Lung microvascular endothelial cell (primary cell): ENCODE results near the gene LNP1. TPM values are rescaled to one million over a fixed set of nuclear protein-coding genes. Genes with fewer than 3 reads are reported as not detected.
"Not testable (repeated sequence)": the region's sequence is repeated elsewhere in the genome, so short reads cannot be mapped to it uniquely, and the experiment has no call there.

ENCODE experiments used
- DNase-seq, 2 donors: peaks; one replicate each; pipeline versions ENCODE4 v3.0.0 to v3.0.0-alpha.2; 2010; ENCODE audit warnings: low read depth in 2 of 2
- total RNA-seq: library from RNA; depleted of rRNA; stranded (reverse); fragments of >200 nt; gene quantifications from 2 replicates; pipeline ENCODE4 v1.2.1, GENCODE V29; 2014

LNP1 gene, protein sequence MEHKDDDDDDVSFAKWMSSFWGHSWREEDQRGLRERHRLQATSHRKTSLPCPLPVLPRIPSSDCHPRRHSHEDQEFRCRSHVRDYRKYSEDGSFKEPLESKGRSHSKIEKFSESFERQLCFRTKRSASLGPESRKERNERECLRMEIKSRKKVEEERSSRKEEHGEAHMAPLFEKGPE
- 0.44 and 0.60 TPM in 2 replicates for total RNA-seq

DNA sequence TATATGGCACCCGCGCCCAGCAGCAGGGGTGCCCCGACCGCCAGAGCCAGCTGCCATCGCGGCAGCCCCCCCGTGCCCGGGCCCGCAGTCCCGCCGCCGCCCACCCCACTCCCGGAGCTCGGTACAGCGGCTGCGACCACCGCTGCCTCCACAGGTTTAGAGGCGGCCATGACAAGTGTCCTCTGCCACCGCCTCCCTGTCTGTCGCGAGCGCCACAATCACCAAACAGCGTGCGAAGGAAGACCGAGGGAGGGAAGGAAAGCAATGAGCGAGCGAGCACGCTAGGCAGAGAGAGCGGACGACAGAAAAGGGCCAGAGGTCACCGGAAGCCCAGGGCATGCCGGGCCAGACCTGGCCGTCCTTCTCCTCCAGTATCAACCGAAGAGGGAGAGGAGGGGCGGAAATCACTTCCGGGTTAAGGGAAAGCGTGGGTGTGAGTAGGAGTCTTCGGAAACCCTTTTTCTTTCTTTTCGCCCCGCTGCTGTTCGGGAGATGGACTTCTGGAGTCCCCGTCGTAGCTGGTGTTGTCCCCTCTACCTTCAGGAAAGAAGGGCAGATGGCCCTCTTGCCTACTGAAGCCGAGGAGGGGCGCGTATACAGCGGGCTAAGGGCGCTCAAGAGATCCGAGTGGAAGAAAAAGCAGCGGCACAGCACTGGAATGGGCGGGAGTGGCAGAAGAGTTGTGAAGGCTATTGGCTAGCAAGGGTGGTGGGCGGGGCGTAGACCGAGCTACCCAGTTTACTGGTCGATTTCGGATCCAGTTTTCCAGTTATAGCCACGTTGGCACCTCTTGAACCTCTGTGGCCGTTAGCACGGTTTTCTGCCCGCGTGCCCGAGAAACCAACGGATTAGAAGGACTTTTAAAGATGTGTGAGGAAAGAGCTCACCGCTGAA lies at the start of gene LNP1, which contains the start of gene TOMM70:
TSS of gene LNP1 (plus strand) at position 760 of the 894 bp plus-strand sequence. CDS start 28,191 bp downstream, outside the sequence.
TSS of gene TOMM70 (minus strand) at position 310 of the 894 bp plus-strand sequence. CDS start at position 170, 140 bp downstream.
- DNase-seq = peak; percentile 96 to 97

DNA sequence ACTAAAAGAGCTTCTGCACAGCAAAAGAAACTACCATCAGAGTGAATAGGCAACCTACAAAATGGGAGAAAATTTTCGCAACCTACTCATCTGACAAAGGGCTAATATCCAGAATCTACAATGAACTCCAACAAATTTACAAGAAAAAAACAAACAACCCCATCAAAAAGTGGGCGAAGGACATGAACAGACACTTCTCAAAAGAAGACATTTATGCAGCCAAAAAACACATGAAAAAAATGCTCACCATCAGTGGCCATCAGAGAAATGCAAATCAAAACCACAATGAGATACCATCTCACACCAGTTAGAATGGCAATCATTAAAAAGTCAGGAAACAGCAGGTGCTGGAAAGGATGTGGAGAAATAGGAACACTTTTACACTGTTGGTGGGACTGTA lies 49.6 kb upstream of the LNP1 start:
- DNase-seq = not testable (repeated sequence)

DNA sequence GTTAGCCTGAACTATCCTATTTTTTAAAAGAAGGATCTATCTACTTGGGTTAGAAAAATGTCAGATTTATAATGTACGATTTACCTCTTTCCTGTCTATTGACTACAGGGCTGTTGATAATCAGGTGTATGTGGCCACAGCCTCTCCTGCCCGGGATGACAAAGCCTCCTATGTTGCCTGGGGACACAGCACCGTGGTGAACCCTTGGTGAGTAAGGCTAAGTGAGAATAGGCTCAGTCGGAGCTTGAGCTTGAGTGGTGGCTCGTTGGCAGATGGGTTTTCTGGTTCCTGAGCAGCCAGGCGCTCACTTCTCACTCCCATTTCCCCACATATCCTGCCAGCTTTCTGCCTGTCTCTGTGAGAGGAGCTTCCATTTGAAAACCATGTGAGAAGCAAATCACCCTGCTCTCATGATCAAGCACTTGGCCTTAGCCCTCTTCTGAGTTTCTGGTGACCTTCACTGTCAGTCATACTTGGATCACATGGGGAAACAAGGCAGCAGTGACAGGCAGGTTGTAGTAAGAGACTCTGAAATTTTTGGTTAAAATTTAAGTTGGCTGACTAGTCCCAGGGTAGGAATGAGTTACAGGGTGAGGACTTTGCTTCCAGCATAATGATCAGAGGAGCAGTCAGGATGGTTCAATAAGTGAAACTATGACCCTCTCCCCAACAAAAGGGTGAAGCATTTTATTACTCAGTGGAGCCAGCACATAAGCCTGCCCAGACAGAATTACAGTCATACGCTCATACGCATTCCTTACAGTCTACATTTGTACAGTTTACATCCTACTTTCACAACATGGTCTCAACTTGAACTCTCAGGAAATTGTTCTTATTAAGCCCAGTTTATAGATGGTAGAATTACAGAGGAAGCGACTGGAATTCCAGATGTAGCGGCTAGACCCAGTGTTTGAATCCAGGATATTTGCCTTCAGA lies 48.8 kb upstream of the LNP1 start:
- peak; percentile 13 to 16 for DNase-seq

DNA sequence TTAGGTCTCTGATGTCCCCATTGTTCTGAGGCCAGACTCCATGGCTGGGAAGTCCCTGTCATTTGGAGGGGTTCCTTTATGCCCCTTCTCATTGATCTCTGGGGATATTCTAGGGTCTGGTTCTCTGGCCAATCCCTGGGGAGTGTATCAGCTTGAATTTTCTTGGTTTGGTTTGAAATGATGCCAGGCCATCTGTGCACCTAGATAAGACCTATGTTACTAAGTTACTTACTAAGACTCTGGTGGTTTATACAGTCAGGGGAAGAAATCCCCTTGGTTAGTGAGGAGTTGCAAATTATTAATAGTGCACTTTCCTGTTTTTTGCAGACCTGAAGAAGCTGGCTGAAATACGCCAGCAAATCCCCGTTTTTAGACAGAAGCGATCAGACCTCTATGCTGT lies 46.5 kb upstream of the LNP1 start:
- DNase-seq = no peak

DNA sequence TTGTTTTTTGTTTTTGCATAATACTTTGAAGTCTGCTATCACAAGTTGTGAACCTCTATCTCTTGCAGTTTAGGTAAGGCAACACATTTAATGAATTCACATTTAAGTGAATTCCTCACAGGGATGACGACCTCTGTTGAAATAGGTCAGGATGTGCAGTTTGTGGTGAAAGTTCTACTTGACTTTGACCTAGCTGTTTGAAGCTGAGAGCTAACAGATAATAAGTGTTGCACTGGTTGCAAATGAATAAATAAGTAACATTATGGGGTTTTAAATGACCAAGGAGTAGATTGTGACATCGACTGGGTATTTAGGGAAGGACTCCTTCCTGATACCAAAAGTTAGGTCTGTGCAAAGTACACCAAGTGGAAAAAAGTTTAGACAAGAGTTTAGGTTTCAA lies 42.9 kb upstream of the LNP1 start:
- DNase-seq = no peak

DNA sequence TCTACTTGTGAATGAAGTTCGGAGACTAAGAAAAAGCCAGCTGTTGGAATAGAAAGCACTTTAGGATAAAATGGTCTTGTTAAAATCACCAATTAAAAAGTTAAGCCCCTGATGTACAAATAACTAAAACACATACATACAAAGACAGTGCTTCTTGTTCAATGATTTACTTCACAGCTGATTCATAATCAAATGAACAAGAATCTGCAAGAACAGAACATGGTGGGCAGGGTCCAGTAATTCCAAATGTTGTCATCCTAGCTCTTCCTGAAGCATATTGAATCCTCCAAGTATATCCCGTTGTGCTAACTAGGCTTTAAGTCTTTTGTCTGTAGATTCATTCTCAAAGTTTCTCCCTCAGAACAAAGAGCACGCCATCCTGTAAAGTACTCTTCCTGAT lies 42.3 kb upstream of the LNP1 start:
- no peak for DNase-seq

DNA sequence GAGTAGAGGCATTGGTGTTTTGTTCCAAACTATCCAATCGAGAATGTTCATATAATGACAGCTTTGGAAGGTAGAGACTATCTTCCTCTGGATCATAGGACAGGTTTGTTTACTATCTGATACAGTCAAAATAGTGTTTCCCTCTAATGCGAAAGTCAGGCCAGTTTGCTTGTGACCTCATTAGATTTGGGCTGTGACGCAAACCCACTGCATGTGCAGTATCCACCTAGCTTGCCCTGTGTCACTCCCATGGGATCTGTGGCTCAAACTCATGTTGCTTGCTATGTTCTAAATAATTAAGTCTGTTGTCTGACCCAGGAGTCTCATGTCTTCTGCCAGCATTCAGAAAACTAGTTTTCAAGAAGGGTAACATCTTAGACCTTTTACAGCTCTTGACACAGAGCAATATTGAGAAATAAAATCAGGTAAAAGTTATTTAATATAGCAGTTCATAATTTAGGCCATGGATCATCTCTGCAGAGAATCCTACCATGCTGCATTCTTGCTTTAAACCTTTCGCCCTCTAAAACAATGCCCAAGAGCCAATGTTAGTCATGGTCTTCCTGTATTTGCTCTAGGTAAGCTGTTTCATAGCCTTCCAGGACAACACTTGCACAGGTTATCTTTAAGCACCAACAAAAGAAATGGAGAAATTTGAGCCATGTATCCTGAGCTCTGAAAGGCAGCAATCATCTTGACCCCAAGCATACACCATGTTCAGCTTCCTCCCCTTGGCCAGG lies 40.4 kb upstream of the LNP1 start:
- DNase-seq = no peak

DNA sequence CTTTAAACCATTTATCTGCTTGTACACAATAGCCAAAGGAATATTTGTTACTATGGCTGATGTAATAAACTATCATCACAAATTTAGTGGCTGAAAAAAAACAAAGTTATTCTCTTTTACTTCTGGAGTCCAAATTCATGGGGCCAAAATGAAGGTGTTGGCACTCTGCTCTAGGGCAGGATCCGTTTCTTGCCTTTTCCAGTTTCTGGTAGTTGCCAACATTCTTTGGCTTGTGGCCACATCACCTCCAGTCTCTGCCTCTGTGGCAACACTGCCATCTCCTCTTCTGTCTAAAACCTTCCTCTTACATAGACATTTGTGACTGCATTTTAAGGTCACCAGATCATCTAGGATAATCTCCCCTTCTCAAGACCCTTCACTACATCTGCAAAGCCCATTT lies 39.4 kb upstream of the LNP1 start:
- DNase-seq = no peak

DNA sequence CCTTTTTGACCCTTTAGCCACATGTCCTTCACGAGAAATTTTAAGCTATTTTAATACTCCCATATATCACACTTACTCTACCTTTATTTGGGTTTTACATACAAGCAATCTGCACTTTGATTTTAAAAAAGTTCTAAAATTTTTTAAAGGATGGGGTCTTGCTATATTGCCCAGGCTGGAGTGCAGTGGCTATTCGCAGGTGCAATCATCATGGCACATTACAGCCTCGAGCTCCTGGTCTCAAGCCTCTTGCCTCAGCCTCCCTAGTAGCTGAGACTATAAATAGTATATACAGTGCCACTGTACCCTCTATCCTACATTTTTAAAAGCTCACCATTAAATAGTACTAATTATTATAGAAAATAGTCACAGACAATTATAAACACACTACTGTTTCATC lies 36.9 kb upstream of the LNP1 start:
- no peak for DNase-seq

DNA sequence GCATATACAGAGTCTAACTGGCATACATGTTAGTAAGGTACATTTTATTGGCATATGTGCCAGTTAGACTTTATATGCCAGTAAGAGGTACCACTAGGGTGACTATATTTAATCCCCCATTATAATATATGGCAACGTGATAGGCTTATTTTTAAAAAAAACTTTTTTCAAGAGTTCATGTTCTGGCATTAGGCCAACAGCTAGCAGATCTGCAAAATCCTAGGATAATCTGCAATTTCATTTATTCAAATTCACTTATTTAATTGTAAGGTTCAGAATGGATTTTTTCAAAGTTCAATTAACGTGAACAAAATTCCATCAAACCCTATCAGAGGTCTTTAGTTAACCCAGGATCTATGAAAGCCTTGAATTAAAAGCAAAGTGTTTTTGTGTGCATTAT lies 34.9 kb upstream of the LNP1 start:
- no peak for DNase-seq

DNA sequence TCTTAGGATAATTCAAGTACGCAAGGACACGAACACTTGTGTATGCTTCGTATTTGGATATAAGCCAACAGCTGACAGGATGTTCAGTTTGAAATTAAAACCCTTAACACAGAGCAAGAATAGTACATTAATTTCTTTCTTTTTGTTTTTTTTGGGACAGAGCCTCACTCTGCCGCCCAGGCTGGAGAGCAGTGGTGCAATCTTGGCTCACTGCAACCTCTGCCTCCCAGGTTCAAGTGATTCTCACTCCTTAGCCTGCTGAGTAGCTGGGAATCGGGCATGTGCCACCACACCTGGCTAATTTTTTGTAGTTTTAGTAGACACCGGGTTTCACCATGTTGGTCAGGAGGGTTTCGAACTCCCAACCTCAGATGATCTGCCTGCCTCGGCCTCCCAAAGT lies 32.9 kb upstream of the LNP1 start:
- DNase-seq = peak; percentile 5 to 43

DNA sequence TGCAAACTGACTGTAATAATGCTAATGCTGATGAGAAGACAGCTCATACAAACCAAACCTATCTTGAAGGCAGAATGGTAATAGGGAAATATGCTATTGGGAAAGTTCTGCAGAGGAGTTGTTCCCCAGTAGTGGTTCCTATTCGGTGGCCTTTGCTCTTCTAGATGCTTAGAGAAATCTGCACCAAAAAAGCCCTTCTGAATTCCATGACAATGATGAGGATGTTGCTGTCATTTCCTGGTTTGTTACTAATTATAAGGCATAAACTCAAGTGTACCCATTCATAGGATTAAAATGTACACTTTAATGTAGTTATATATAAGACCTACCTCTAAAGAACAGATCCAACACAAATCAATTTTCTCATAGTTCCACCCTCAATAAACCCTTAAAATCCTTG lies 30.6 kb upstream of the LNP1 start:
- DNase-seq = peak in 1 of 2 donors; percentile 7

DNA sequence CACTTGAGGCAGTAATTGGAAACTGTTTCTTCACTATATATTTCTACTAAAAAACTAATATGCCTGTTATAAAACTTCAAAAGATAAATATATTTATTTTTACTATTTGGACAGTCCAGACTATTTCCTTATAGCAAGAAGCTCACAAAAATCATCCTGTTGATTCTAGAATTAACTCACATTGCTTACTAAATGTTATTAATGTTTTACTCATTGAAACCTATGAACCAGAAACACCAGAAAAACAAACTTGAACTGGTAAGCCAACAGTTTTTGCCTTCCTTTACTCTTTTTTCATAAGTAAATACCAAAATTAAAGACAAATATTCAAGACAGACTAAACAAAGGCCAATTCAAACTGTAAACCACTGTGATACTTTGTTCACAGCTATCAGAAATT lies 26.8 kb upstream of the LNP1 start:
- no peak for DNase-seq

DNA sequence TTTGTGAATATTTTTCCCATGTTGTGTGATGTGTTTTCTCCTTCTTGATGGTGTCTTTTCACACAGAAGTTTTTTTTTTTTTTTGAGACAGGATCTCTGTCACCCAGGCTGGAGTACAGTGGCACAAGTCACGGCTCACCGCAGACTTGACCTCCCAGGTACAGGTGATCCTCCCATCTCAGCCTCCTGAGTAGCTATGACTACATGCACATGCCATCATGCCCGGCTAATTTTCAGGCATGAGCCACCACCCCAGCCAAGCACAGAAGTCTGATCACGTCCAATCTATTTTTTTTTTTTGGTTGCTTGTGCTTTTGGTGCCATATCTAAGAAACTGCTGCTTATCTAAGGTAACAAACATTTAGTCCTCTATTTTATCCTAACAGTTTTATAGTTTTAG lies 25.0 kb upstream of the LNP1 start:
- DNase-seq = no peak

DNA sequence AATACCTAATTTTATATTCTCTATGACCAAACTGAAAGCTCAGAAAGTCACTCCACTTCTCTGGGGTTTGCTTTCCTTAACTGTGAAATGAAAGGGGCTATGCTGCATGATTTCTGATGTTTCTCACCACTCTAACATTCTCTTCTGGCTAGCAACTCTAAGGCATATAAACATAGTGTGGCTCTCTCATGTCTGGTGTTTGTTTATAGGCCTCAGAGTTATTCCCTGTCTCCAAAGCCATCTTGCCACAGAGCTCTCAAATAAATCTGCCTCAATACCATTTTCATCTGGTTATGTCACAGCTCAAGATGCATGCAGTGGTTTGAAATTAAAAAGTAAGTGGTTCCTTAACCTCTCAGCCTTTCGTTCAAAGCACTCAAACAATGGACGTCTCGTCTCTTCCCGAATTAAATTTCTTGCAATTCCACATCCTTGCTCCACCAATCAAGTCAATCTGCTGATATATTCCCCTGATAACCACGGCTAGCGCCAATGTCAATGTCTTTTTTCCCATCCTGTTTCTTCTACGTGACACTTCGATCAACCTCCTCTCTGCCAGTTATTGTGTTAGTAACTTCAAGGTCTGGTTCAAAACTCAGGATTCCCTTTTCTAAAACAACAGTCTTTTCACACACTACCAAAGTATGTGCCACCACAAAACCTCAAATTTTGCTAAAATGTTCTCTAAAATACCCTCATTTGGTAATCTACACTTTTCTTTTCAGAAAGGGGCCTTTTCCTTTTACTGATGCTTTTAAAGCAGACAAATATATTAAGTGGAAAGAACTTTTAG lies 16.4 kb upstream of the LNP1 start:
- DNase-seq = no peak

DNA sequence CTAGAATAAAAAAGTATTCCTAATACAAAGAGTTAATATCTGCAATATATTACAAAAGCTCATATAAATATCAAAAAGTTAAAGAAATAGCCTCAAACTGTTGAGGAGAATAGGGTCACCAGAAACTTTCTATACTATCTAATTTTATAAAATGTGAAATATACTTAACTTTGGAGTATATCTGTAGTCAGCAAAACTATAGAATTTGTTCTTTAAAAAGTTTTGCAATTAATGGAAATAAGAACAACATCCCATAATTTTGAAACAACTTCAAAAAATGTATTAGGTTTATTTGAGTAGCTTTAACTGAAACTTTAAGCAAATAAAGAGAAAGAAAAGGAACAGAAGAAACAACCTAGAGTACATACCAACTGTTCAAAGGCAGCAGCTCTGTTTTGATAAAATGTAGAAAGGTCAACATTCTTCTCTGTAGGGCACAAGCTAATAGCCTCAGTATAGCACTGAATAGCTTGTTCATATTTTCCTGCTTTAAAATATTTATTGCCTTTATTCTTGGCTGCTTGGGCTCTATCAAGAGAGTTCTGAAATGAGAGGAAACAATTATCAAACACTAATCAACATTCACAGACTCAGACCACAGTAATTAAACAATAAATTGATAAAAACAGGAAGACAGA lies 14.8 kb upstream of the LNP1 start:
- DNase-seq = peak in 1 of 2 donors; percentile 20

DNA sequence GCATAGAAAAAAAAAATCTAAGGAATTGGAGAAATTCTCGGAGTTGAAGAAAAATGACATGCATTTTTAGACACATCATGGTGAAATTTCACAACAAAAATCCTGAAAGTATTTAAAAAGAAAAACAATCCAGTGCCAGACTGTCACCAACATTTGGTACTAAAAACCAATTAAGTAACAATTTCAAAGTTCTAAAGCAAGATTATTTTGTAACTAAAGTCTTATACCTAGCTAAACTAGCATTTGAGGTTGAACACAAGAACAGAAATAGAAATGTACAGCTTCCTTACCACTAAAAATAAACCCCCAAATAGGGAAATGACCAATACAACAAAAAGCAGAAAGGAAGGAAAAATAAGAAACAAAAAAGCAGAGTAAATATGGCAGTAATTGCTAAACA lies 12.3 kb upstream of the LNP1 start:
- DNase-seq = no peak

DNA sequence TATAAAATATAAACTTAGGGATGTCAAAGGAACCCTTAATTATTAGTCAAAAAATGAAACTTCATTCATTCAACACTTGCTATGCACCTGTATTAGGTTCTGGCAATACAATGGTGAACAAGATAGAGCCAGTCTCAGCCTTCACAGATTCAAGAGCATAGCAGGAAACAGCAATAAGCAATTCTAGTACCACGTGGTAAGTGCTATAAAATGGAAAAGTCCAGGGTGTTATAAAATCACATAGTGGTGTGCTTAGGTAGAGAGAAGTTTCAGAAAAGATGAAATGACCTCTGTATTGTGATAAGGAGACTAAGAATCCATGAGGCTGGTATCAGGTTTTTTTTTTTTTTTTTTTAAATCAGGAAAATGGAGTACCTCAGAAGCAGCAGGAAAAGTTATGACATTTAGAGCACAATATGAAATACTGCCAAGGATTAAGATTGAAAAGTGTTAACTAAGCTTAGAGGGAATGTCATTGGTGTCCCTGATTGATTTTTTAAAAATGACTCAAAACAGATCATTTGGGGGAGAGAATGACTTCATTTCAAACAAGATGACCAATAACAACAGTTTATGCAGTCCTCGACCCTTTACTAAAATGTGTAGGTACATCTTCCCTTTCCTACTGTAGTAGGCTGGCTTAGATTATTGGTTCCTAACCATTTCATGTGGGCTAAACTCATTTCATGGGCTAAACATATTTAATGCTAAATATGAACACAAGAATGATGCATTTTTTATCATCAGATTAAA lies 5.5 kb upstream of the LNP1 start:
- DNase-seq = no peak

DNA sequence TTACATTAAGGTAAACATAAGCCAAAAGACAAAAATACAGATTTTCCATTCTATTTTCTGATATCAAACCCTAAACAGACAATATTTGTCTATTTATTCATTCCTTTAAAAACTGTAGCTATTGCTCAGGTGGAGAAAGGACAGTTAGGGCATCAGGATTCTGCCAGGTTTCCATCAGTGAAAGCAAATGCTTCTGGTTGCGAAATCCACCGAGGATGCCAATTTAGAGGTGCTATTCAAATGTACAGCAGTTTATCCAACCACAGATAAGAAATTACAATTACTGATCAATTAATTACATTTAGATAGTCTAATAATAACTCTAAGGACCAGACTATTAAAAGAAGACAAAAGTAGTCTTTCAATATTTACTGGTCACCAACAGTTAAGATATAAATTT lies 4.4 kb upstream of the LNP1 start:
- peak in 1 of 2 donors; percentile 16 for DNase-seq
